Neuronal stem cell (in vitro differentiated cells): Measurements from ENCODE around the gene PTPDC1.

ENCODE experiments used
- DNase-seq: peaks from one replicate; pipeline ENCODE4 v3.0.0-alpha.2; 2013; ENCODE audit warnings: low spot score
- H2AFZ ChIP-seq: one replicate; pipeline ENCODE4 v1.6.1; 2013; ENCODE audit warnings: mild to moderate bottlenecking, low read length, inconsistent platforms
- H2AK5ac ChIP-seq: 2 replicates; pipeline ENCODE4 v1.6.1; 2013; ENCODE audit warnings: low read depth, mild to moderate bottlenecking, inconsistent platforms, low read length, moderate library complexity, mixed read lengths
- H2BK120ac ChIP-seq: 2 replicates; pipeline ENCODE4 v1.6.1; 2013; ENCODE audit warnings: low read depth, mild to moderate bottlenecking, inconsistent platforms, low read length, moderate library complexity, mixed read lengths
- H2BK12ac ChIP-seq: one replicate; pipeline ENCODE4 v1.6.1; 2013; ENCODE audit warnings: low read length, inconsistent platforms
- H2BK15ac ChIP-seq: 2 replicates; pipeline ENCODE4 v1.6.1; 2013; ENCODE audit warnings: mild to moderate bottlenecking, low read length, inconsistent platforms, mixed read lengths
- H2BK5ac ChIP-seq: one replicate; pipeline ENCODE4 v1.6.1; 2013; ENCODE audit warnings: inconsistent platforms, mild to moderate bottlenecking, low read length, moderate library complexity
- H3K14ac ChIP-seq: one replicate; pipeline ENCODE4 v1.6.1; 2013; ENCODE audit warnings: low read length, inconsistent platforms
- H3K18ac ChIP-seq: 2 replicates; pipeline ENCODE4 v1.6.1; 2013; ENCODE audit warnings: low read length, inconsistent platforms
- H3K23ac ChIP-seq: 2 replicates; pipeline ENCODE4 v1.6.1; 2013; ENCODE audit warnings: low read depth, mild to moderate bottlenecking, mixed read lengths, low read length, inconsistent platforms; ENCODE audit not compliant: poor library complexity
- H3K27ac ChIP-seq: replicated peaks from 3 replicates; pipeline ENCODE4 v1.5.1; 2013; ENCODE audit warnings: low read length, inconsistent platforms
- H3K27me3 ChIP-seq, 3 experiments: 2 replicates each; pipeline ENCODE4 v1.6.1; 2013; ENCODE audit warnings: low read length in 3 of 3, mild to moderate bottlenecking in 2 of 3, inconsistent platforms in 1 of 3, low read depth in 1 of 3, mixed read lengths in 1 of 3, moderate library complexity in 1 of 3; ENCODE audit not compliant: control insufficient read depth in 3 of 3, insufficient read depth in 3 of 3
- H3K36me3 ChIP-seq, 2 donors: replicated peaks in 1 of 2; 2 replicates each; pipeline ENCODE4 v1.6.1; 2013; ENCODE audit warnings: low read length in 2 of 2; ENCODE audit not compliant: control insufficient read depth in 2 of 2, insufficient read depth in 2 of 2
- H3K4ac ChIP-seq: 2 replicates; pipeline ENCODE4 v1.6.1; 2013; ENCODE audit warnings: inconsistent platforms, mild to moderate bottlenecking, low read length, moderate library complexity
- H3K4me1 ChIP-seq, 2 donors: 1 replicate in 1 of 2; 2 replicates in 1 of 2; pipeline ENCODE4 v1.6.1; 2013; ENCODE audit warnings: low read length in 2 of 2, low read depth in 1 of 2; ENCODE audit not compliant: control insufficient read depth in 2 of 2, insufficient read depth in 1 of 2
- H3K4me2 ChIP-seq: one replicate; pipeline ENCODE4 v1.6.1; 2013; ENCODE audit warnings: mild to moderate bottlenecking, low read length, inconsistent platforms; ENCODE audit not compliant: insufficient read depth, poor library complexity, severe bottlenecking
- H3K4me3 ChIP-seq, 2 donors: 2 replicates each; pipeline ENCODE4 v1.5.1; 2013; ENCODE audit warnings: low read length in 2 of 2, mild to moderate bottlenecking in 2 of 2, inconsistent platforms in 1 of 2, moderate library complexity in 1 of 2
- H3K79me1 ChIP-seq: one replicate; pipeline ENCODE4 v1.6.1; 2013; ENCODE audit warnings: low read depth, mild to moderate bottlenecking, inconsistent platforms, low read length, moderate library complexity
- H3K9ac ChIP-seq: one replicate; pipeline ENCODE4 v1.6.1; 2013; ENCODE audit warnings: mild to moderate bottlenecking, low read depth, low read length, inconsistent platforms; ENCODE audit not compliant: poor library complexity
- H3K9me3 ChIP-seq, 2 donors: replicated peaks in 1 of 2; 2 replicates each; pipeline versions ENCODE3 to v1.6.1; 2013; ENCODE audit warnings: low read length in 2 of 2, mild to moderate bottlenecking in 2 of 2, inconsistent platforms in 1 of 2, low read depth in 1 of 2, mixed read lengths in 1 of 2, moderate library complexity in 1 of 2; ENCODE audit not compliant: control insufficient read depth in 2 of 2, insufficient read depth in 1 of 2
- H4K8ac ChIP-seq: one replicate; pipeline ENCODE4 v1.6.1; 2013; ENCODE audit warnings: low read depth, mild to moderate bottlenecking, inconsistent platforms, low read length, moderate library complexity
- H4K91ac ChIP-seq: one replicate; pipeline ENCODE4 v1.6.1; 2013; ENCODE audit warnings: low read length, low read depth, mild to moderate bottlenecking, inconsistent platforms; ENCODE audit not compliant: poor library complexity
- WGBS, 2 donors: extraction: QIAGEN DNeasy Blood & Tissue Kit; methylation state at CpG; one replicate each; pipeline ENCODE4 v1.1.7; 2013; ENCODE audit warnings: missing lambda C conversion rate in 2 of 2, mixed read lengths in 1 of 2; ENCODE audit not compliant: insufficient read length in 2 of 2, insufficient replicate concordance in 1 of 2; ENCODE audit errors: extremely low coverage in 2 of 2; 5-methylcytosine and 5-hydroxymethylcytosine counted together

The PTPDC1 gene

GRCh38 chr9:94139672-94140417, 55.6 kb downstream of the PTPDC1 start:
- Histone ChIP-seq H2AK5ac (no peak overlapping the region), H3K4me1 (peaks cover 12 to 18% of the 10 kb centered on the region in 2 donors), H4K8ac (no peak overlapping the region), H2AFZ (peak overlapping the region; percentile 53), H2BK5ac (no peak overlapping the region), H2BK12ac (no peak overlapping the region), H2BK120ac (no peak overlapping the region), H3K18ac (peak overlapping the region; percentile 5), H3K79me1 (no peaks in the 10 kb centered on the region), H3K4me2 (no peak overlapping the region), H4K91ac (no peak overlapping the region), H3K27me3 (no peaks in the 10 kb centered on the region), H3K9me3 (no peaks in the 10 kb centered on the region), H3K36me3 (no peaks in the 10 kb centered on the region), H2BK15ac (no peak overlapping the region), H3K9ac (no peak overlapping the region), H3K4me3 (no peak overlapping the region), H3K14ac (no peak overlapping the region), H3K23ac (no peak overlapping the region), H3K4ac (no peak overlapping the region), H3K27ac (no peak overlapping the region)
- no peak for DNase-seq
- WGBS, 2 donors: no CpG with 5 or more reads among the region's 13 CpGs

- Histone ChIP-seq H3K9ac (no peak overlapping the region), H4K91ac (no peak overlapping the region), H3K4me3 (no peak overlapping the region), H3K4me2 (no peak overlapping the region), H3K9me3 (no peaks in the 10 kb centered on the region), H2BK120ac (no peak overlapping the region), H2BK15ac (no peak overlapping the region), H3K14ac (no peak overlapping the region), H2BK12ac (no peak overlapping the region), H3K36me3 (no peaks in the 10 kb centered on the region), H2AK5ac (no peak overlapping the region), H3K27ac (no peak overlapping the region), H3K4me1 (peaks cover 12 to 18% of the 10 kb centered on the region in 2 donors), H2BK5ac (no peak overlapping the region), H4K8ac (no peak overlapping the region), H3K27me3 (no peaks in the 10 kb centered on the region), H3K4ac (no peak overlapping the region), H3K23ac (no peak overlapping the region), H3K18ac (peak overlapping the region; percentile 55), H3K79me1 (no peaks in the 10 kb centered on the region), H2AFZ (peak overlapping the region; percentile 54)
- no peak for DNase-seq
- WGBS, 2 donors: no CpG with 5 or more reads among the region's 4 CpGs
These were observed 56.1 kb downstream of the PTPDC1 start for GRCh38 chr9:94140418-94140780.

- Histone ChIP-seq H3K4me3 (peak overlapping the region in 1 of 2 donors; percentile 9), H2BK12ac (no peak overlapping the region), H3K14ac (no peak overlapping the region), H3K9ac (no peak overlapping the region), H3K23ac (no peak overlapping the region), H3K27ac (no peak overlapping the region), H3K79me1 (no peaks in the 10 kb centered on the region), H3K27me3 (no peaks in the 10 kb centered on the region), H4K91ac (no peak overlapping the region), H2BK120ac (no peak overlapping the region), H2BK15ac (no peak overlapping the region), H3K9me3 (no peaks in the 10 kb centered on the region), H3K36me3 (no peaks in the 10 kb centered on the region), H2AK5ac (no peak overlapping the region), H2AFZ (peak overlapping the region; percentile 54), H3K4me1 (peaks cover 12 to 18% of the 10 kb centered on the region in 2 donors), H3K18ac (peak overlapping the region; percentile 55), H3K4me2 (no peak overlapping the region), H4K8ac (no peak overlapping the region), H2BK5ac (no peak overlapping the region), H3K4ac (no peak overlapping the region)
- no peak for DNase-seq
- WGBS, 2 donors: no CpG with 5 or more reads among the region's 13 CpGs
These were observed 56.8 kb downstream of the PTPDC1 start for GRCh38 chr9:94140791-94141790.

- Histone ChIP-seq H4K91ac (no peak overlapping the region), H3K4me2 (no peak overlapping the region), H3K18ac (no peak overlapping the region), H3K79me1 (no peaks in the 10 kb centered on the region), H2BK120ac (no peak overlapping the region), H2AFZ (no peak overlapping the region), H2BK5ac (no peak overlapping the region), H4K8ac (no peak overlapping the region), H3K23ac (no peak overlapping the region), H3K4ac (no peak overlapping the region), H2BK15ac (no peak overlapping the region), H3K4me1 (peaks cover 12 to 18% of the 10 kb centered on the region in 2 donors), H3K27me3 (no peaks in the 10 kb centered on the region), H2BK12ac (no peak overlapping the region), H3K14ac (no peak overlapping the region), H3K36me3 (no peaks in the 10 kb centered on the region), H3K9ac (peak overlapping the region; percentile 24), H3K27ac (no peak overlapping the region), H3K4me3 (no peak overlapping the region), H2AK5ac (no peak overlapping the region), H3K9me3 (no peaks in the 10 kb centered on the region)
- no peak for DNase-seq
- WGBS, 2 donors: no CpG with 5 or more reads among the region's 5 CpGs
These were observed 58.1 kb downstream of the PTPDC1 start for GRCh38 chr9:94142353-94142752.
